ENCODE data around the gene CAND1.

The CAND1 gene

GRCh38 chr12:67348683-67349082 lies 79.5 kb downstream of the CAND1 start:
- DNase-seq: no peak

DNA sequence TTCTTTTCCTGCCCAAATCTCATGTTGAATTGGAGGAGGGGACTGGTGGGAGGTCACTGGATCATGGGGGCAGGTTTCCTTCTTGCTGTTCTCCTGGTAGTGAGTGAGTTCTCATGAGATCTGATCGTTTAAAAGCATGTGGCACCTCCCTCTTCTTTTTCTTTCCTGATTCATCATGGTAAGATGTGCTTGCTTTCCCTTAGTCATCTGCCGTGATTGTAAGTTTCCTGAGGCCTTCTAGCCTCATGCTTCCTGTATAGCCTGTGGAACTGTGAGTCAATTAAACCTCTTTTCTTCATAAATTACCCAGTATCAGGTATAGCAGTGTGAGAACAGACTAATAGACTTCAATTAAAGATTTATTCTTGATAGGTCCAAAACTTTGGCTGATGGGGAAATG lies 83.5 kb downstream of the CAND1 start:
- DNase-seq: no peak

- DNase-seq: no peak
Observed at GRCh38 chr12:67354322-67354721, 85.2 kb downstream of the CAND1 start.

- no peak for DNase-seq
Observed at GRCh38 chr12:67354966-67355365, 85.8 kb downstream of the CAND1 start.

- DNase-seq: no peak
Observed at GRCh38 chr12:67355428-67356379, 86.5 kb downstream of the CAND1 start.

DNA sequence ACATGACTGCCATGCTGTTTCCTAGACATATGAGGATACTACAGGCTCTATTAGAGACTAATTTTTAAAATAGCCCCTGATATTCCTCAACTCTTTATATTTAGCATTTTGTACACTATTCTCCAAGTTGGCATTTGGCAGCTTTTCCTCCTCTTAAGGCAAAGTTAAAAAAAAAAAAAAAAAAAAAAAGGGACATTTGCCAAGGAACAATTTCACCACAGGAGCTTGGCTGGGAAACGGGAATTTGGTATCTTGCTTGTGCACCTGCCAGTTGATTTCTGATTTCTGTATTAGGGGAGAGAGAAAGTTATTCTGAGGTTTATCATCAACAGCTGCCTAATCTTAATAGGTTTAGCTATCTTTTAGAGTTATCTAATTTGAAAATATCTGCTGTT lies 87.2 kb downstream of the CAND1 start:
- DNase-seq: no peak

GRCh38 chr12:67357376-67358125 lies 88.4 kb downstream of the CAND1 start:
- no peak for DNase-seq

- DNase-seq: no peak
Observed at GRCh38 chr12:67358781-67359338, 89.7 kb downstream of the CAND1 start.

DNA sequence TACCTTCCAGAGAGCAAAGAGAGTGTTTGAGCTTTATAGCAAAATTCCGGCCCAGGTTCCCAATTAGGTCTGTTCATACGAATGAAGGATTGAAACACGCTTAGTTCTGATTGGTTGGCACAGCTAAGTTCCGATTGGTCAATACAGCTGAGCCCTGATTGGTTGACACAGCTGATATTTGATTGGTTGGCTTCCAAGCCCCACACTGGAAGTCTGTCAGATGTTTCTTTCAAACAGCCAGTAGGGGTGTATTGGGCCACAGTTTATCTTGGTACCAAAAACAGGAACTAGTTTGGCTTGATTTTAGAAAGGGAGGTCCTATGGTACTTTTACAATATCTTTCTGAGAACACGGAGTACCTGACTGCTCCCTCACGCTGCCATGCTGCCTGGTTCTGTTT lies 93.4 kb downstream of the CAND1 start:
- no peak for DNase-seq

DNA sequence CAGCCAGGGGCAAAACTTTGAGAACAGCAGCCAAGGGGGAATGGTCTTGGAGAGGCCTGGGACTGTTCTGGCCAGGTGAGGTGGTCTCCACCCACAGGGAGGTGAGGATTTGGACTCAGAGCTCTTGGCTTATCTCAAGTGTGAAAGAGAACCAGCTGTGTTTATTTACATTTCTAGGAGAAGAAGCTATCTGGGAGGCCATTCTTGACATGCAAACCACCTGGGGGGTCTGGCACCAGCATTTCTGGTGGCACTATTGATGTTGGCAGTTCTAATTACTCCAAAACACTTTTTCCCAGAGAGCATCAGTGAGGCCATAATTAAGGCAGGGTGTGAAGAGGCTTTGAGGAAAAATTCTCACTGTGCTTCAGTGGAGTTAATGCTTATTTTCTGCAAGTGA lies 95.1 kb downstream of the CAND1 start:
- no peak for DNase-seq

GRCh38 chr12:67365131-67365530 lies 96.0 kb downstream of the CAND1 start:
- DNase-seq: no peak

DNA sequence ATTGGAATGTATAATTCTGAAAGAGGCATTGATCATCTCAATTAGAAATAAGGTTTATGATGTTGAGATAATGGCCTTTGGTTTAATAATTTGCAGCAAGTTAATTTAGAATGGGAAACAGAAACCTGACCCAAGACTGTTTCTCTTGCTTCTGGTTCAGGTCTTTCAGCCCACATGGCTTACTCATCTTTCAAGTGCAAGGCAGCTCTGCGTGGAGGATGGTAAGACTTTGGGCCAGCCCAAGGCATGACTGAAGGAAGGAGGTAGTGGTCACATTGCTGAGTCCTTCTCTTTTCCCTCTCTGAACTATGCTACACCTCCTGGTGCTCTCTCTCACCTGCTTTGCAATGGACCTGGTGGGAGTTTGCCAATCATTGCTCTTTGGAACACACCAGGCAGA lies 98.7 kb downstream of the CAND1 start:
- DNase-seq: no peak

All from stimulated activated CD4-positive, alpha-beta T cell treated with anti-CD3 and anti-CD28 coated beads, Interleukin-4, amount 100 ng/mL, for 4 hours (primary cell).